ENCODE results near the gene SNRPB.
"Not testable (repeated sequence)": the region's sequence is repeated elsewhere in the genome, so short reads cannot be mapped to it uniquely, and the experiment has no call there.

The SNRPB gene

GRCh38 chr20:2470423-2471193 lies at the start of gene SNRPB:
SNRPB (minus strand) TSS chr20:2470789; CDS start chr20:2470690, 99 bp downstream.
- DNase-seq, result peak; percentile 85

DNA sequence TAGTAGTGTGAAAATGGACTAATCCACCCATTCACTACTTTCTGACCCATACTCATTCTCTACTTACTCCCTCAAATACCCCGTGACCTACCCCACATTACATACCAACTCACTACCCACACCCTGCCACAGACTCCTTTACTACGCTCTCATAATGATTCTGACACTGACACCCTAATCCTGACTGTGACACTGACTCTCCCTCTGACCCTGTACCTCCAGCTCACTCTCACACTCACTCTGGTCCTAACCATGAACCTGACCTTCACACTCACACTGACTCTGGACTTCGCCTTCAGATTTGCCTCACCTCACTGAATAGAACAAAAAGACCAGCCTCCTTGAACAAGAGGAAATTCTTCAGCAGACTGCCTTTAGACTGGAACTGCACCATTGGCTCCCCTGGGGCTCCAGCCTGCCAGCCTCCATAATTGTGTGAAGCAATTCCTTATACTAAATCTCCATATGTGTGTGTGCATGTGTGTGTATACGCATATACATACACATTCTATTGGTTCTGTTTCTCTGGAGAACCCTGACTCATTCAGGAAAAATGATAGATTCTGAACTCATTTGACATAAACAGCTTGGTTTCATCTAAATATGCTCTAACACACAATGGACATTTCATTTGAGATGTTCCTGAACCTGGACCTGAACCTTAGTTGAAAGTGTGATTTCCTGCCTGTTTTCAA lies 48.7 kb upstream of the SNRPB start:
- no peak for DNase-seq

- no peak for DNase-seq
Measured at GRCh38 chr20:2518558-2518957, 48.0 kb upstream of the SNRPB start.

DNA sequence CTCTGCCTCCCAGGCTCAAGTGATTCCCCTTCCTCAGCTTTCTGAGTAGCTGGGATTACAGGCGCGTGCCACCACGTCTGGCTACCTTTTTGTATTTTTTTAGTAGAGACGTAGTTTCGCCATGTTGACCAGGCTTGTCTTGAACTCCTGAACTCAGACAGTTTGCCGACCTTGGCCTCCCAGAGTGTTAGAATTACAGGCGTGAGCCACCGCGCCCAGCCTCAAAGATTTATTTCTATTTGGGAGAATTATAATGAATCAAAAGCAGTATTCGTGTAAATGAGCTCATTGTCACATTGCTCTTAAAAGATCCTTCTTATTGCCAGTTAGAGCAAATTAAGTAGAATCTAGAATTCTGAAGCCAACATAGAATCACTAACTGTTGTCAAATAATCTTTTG lies 47.5 kb upstream of the SNRPB start:
- DNase-seq, result no peak

DNA sequence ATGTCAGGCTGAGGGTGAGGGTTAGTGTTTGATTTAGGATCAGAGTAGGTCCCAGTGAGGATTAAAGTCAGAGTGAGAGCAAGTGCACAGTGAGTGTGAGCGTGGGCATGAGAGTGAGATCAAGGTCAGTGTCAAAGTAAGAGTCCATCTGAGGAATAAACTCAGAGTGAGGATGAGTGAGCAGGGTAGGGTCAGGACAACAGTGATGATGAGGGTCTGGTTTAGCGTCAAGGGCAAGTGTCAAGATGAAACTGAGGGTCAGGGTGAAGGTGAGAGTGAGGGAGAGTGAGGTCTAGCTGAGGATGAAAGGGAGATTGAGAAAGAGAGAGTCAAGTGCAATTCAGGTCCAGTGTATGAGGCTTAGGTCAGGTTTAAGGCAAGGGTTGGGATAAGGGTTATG lies 45.8 kb upstream of the SNRPB start:
- no peak for DNase-seq

DNA sequence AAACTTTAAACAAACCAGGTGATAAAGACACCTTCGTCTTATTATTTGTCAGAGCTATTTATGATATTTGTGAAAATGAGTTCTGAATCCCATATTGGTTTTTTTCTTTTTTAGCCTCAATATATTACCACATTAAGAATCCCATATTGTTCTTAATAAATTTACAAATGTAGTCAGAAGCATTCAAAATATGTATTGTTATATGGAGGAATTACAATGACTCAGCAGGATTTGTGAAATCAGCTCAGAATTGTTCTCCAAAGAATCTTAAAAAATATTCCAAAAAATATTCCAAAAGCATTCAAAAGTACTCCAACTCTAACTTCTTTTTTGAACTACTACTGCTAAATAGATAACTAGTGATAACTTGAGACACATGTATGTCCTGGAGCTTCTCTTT lies 44.6 kb upstream of the SNRPB start:
- no peak for DNase-seq

DNA sequence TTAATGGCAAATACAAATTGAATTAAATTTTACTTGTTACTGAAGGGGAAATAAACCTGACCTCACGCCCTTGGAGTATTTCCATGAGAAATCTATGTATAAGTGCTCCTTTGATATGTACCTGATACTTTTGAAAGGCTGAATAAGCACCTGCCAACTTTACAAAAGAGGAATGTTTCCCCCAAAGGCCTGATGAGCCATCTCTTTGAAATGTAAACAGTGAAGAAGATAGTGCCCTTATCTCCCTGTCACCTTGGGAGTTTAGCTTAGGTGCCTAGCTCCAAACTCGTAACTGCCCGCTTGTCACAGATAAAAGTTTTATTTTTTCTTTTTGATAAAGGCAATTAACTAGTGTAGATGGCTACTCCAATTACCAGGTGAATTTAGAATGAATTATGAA lies 39.2 kb upstream of the SNRPB start:
- no peak for DNase-seq

GRCh38 chr20:2509468-2509781 lies 38.8 kb upstream of the SNRPB start:
- DNase-seq, result no peak

DNA sequence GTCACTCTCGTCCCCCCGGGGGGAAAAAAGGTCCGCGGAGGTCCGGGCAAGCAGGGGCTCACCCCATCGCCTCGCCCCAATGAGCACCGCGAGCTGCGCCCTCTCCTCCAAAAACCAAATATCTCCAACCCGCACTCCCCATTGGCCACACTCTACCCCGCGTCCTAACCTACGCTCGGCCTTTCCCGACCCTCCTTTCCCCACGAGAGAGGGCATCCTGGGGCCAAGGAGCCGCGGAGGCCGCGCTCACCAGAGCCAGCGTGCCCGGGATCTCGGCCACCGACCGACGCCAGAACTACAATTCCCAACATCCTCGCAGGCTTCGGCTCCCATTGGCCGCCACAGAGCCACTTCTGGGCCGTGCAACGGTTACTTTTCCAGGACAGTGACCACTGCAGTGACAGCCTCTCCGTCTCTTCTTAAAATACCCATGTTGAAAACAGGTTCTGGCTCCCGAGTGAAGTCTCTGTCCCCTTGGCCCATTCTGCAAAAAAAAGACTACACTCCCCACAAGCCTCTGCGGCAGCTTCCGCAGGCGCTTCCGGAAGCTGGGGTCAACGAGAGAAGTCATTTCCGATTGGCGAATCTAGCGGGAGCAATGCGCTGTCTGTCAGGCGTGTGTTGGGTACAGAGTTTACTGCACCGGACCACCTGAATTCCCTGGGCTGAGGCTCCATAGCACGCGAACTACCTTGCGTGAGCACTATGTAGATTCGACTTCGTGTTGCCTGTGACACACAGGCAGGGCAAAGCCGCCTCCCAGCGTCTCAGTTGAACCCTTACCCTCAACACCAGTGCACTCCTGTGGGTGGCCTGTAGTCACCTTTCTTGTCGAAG lies 38.3 kb upstream of the SNRPB start, which contains the start of gene ZNF343:
ZNF343 (minus strand) TSS at position 285 of the 837 bp plus-strand sequence. CDS start 15,020 bp downstream, outside the sequence.
- peak; percentile 59 for DNase-seq

- DNase-seq, result no peak
Measured at GRCh38 chr20:2507875-2508630, 37.5 kb upstream of the SNRPB start.

- DNase-seq, result no peak
Measured at GRCh38 chr20:2507464-2507863, 36.9 kb upstream of the SNRPB start.

DNA sequence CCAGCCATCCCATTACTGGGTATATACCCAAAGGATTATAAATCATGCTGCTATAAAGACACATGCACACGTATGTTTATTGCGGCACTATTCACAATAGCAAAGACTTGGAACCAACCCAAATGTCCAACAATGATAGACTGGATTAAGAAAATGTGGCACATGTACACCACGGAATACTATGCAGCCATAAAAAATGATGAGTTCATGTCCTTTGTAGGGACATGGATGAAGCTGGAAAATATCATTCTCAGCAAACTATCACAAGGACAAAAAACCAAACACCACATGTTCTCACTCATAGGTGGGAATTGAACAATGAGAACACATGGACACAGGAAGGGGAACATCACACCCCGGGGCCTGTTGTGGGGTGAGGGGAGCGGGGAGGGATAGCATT lies 35.8 kb upstream of the SNRPB start:
- not testable (repeated sequence) for DNase-seq

GRCh38 chr20:2504803-2505202 lies 34.2 kb upstream of the SNRPB start:
- DNase-seq, result not testable (repeated sequence)

DNA sequence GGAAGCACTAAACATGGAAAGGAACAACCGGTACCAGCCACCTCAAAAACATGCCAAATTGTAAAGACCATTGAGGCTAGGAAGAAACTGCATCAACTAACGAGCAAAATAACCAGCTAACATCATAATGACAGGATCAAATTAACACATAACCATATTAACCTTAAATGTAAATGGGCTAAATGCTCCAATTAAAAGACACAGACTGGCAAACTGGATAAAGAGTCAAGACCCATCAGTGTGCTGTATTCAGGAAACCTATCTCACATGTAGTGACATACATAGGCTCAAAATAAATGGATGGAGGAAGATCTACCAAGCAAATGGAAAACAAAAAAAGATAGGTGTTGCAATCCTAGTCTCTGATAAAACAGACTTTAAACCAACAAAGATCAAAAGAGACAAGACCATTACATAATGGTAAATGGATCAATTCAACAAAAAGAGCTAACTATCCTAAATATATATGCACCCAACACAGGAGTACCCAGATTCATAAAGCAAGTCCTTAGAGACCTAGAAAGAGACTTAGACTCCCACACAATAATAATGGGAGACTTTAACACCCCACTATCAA lies 32.3 kb upstream of the SNRPB start:
- DNase-seq, result not testable (repeated sequence)

- DNase-seq, result no peak
Measured at GRCh38 chr20:2485661-2486060, 15.1 kb upstream of the SNRPB start.

DNA sequence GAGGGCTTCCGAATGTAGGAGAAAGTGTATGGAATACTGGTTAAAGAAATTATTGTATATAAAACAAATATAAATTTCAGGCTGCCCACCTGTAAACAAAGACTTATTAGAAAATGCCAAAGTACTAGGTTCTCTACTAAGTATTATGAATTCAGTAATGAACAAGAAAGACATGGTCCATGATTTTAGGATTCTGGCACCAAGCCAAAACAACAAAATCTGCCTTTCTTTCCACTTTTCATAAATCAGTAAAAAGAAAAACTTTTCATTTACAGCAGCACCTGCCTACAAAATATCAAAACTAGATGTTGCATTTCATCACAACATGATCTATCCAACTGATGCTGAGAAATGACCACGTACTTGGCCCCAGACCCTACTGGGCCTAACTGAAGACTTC lies 14.5 kb upstream of the SNRPB start:
- no peak for DNase-seq

- no peak for DNase-seq
Measured at GRCh38 chr20:2483504-2483903, 12.9 kb upstream of the SNRPB start.

GRCh38 chr20:2480381-2480780 lies 9.8 kb upstream of the SNRPB start:
- DNase-seq, result no peak

DNA sequence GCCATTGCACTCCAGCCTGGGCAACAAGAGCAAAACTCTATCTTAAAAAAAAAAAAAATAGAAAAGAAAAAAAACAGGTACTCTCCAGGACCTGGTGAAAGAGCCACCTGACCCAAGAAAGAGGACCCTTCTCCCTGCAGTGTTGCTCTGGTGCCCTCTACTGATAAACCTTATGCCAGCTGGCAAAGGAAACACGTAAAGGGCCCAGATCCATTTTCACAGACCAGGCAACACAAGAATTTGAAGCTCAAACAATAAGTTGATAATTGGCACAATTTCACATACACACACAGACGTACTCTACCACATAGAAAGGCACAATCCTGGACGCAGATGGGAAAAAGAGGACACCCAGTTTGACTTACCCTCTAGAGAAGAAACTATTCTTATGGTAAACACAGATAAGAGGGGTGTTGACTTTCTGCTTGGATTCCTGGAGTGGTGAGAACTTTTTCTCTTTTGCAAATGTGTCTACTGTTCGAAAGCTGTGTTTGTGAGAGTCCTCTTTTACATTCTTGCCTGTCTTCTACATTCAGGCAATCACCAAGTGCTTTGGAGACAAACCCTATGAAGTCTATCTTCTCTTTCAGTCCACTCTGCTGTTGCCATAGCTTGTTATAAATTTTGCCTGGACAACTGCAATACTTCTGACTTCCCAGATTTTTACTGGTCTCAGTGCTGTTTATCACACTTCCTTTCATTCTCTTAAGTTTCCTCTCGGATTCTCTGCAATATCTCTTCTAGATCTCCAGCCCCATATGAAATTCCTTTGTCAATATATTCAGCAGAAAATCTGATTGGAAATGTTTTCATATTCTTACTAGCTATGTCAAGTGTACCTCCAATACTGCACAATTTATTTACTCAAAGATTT lies 6.4 kb upstream of the SNRPB start:
- no peak for DNase-seq

DNA sequence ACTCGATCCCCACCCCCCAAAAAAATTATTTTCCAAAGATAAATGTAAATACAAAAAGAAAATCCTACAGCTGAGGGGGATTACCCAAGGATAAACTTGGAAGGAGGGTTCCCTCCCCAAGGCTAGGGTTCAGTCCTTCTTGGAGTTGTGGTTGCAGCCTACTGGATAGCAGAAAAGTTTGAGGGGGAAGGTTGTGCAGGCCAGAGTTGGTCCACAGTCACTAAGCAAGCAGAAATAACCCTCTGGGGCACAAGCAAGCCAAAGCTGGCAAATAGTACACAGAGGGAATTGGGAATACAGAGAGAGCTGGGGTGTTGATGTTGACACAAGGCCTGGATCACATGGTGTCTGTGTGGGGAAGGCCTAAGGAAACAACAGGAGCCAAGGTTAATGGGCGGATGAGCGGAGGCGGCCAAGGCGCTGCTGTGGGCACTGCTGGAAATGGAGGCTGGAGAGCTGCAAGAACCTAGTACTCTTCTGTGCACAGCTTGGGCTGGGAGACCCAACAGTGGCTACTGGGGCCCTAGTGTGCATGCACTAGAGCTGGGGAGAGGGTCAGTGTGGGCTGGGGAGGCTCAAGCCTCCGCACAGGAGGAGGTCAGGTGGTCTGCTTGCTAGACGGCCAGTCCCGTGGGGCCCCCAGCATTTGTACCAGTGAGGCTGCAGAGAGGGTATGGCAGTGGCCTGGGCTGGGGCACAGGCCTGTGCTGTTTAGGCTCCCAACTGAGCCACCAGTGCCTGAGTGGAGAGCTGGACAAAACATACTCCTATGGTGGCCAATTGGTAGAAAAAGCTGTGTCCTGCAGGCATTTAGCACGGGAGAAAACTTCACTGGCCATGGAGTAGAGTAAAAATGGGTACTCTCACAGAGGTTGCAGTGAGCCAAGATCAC lies 5.5 kb upstream of the SNRPB start:
- no peak for DNase-seq

All from 8988T (cell line).